IMR-90 (cell line): ENCODE results near the gene SRPK2.

Experiments
- BHLHE40 ChIP-seq: fragments of 150-350 bp; IDR thresholded peaks from 2 replicates; pipeline ENCODE4 v1.6.1; 2016; ENCODE audit warnings: mild to moderate bottlenecking, low read depth, low read length
- CEBPB ChIP-seq: IDR thresholded peaks from 2 replicates; pipeline ENCODE4 v1.6.1; 2012; ENCODE audit warnings: low read depth, low read length, improper control_type of control experiment
- CTCF ChIP-seq: conservative IDR thresholded peaks from 2 replicates; pipeline ENCODE4 v1.5.1; 2012; ENCODE audit warnings: mild to moderate bottlenecking, low read depth, low read length, improper control_type of control experiment
- ELK1 ChIP-seq: fragments of 150-350 bp; IDR thresholded peaks from 2 replicates; pipeline ENCODE4 v1.6.1; 2016; ENCODE audit warnings: low read depth, mild to moderate bottlenecking, low read length, moderate library complexity, borderline replicate concordance
- FOS ChIP-seq: fragments of 150-350 bp; IDR thresholded peaks from 2 replicates; pipeline ENCODE4 v1.6.1; 2016; ENCODE audit warnings: low read depth, low read length
- MAFK ChIP-seq: IDR thresholded peaks from 2 replicates; pipeline ENCODE4 v1.6.1; 2012; ENCODE audit warnings: low read depth, low read length, improper control_type of control experiment
- MAZ ChIP-seq: IDR thresholded peaks from 2 replicates; pipeline ENCODE4 v1.6.1; 2012; ENCODE audit warnings: low read depth, mild to moderate bottlenecking, low read length, improper control_type of control experiment, moderate library complexity, borderline replicate concordance
- NFE2L2 ChIP-seq: fragments of 150-350 bp; IDR thresholded peaks from 2 replicates; pipeline ENCODE4 v1.6.1; 2016; ENCODE audit warnings: low read depth, mild to moderate bottlenecking, low read length
- POLR2A ChIP-seq: IDR thresholded peaks from 2 replicates; pipeline ENCODE4 v1.6.1; 2012; ENCODE audit warnings: mild to moderate bottlenecking, low read depth, low read length
- RAD21 ChIP-seq: IDR thresholded peaks from 2 replicates; pipeline ENCODE4 v1.6.1; 2012; ENCODE audit warnings: low read length, improper control_type of control experiment
- RCOR1 ChIP-seq: IDR thresholded peaks from 2 replicates; pipeline ENCODE4 v1.6.1; 2012; ENCODE audit warnings: mild to moderate bottlenecking, low read length, improper control_type of control experiment; ENCODE audit not compliant: insufficient replicate concordance
- SMC3 ChIP-seq: fragments of 150-350 bp; IDR thresholded peaks from 2 replicates; pipeline ENCODE4 v1.6.1; 2016; ENCODE audit warnings: low read depth, mild to moderate bottlenecking, antibody characterized with exemption, low read length, moderate library complexity
- USF2 ChIP-seq: fragments of 150-350 bp; IDR thresholded peaks from 2 replicates; pipeline ENCODE4 v1.6.1; 2017; ENCODE audit warnings: mild to moderate bottlenecking, antibody characterized with exemption, low read length, low read depth

GRCh38 chr7:105132835-105133234 is 255.9 kb downstream of the SRPK2 start:
- TF ChIP-seq CTCF (no peak), POLR2A (no peak), CEBPB (no peak), MAFK (0 out of 2 replicates have a peak, but pooled peaks have one; percentile 15), SMC3 (no peak), FOS (no peak), MAZ (no peak), USF2 (no peak), RAD21 (no peak), BHLHE40 (no peak), RCOR1 (no peak), NFE2L2 (no peak), ELK1 (no peak)
